HG03060 (cell line): Measurements from ENCODE around the gene TEX13A.

Experiments
- ATAC-seq: cut with Tn5 transposase; IDR thresholded peaks from one replicate; pipeline ENCODE4 v1.9.1; 2021; ENCODE audit warnings: low read depth, moderate number of reproducible peaks; ENCODE audit not compliant: unreplicated experiment

TEX13A gene

DNA sequence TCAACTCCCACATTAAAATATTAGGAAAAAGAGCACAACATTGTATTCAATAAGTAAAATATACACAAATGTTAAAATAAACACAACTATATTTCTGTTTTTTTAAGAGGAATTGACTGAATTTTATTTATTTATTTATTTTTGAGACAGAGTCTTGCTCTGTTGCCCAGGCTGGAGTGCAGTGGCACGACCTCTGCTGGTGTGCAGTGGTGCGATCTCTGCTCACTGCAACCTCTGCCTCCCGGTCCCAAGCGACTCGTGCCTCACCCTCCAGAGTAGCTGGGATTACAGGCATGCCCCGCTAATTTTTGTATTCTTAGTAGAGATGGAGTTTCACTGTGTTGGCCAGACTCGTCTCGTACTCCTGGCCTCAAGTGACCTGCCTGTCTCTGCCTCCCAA is 31.4 kb downstream of the TEX13A start:
- ATAC-seq = no peak

DNA sequence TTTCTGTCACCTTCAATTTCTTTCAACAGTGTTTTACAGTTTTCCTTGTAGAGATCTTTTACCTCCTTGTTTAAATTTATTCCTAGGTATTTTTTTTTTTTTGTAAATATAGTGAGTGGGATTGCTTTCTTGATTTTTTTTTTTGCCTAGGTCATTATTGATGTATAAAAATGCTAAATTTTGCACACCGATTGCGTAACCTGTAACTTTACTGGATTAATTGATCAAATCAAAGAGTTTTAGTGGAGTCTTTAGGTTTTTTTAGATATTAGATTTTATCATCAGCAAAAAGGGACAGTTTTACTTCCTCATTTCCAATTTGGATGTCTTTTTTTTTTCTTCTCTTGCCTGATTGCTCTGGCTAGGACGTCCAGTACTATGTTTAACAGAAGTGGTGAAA is 40.9 kb downstream of the TEX13A start:
- no peak for ATAC-seq

DNA sequence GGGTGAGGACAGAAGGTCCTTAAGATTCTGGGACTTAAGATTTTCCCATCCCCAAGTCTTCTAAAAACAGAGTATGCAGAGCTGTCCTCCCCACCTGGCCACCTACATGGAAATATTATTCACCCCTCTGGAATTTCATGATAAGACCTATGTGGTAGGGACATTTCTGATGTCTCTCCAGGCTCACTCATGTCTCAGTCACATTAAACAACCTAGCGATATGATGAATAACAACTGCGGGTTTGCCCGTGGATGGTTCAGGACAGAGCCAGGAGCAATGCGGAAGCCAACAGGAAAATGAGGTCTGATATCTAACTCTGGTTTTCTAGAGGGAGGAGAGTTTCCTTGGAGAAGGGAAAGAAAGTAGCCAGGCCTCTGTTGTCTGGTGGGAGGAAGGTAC is 47.4 kb downstream of the TEX13A start:
- ATAC-seq = no peak
